K562 (cell line): ENCODE data around the gene STEEP1. TPM values are rescaled to one million over a fixed set of nuclear protein-coding genes. Genes with fewer than 3 reads are reported as not detected.
A peak's percentile ranks its signal among the peaks of the same experiment; 100 is the strongest.

Experiments used
- CHD2 ChIP-seq: IDR thresholded peaks from 2 replicates; pipeline ENCODE4 v1.6.1; 2011; ENCODE audit warnings: low read depth, low read length
- EGR1 ChIP-seq: fragments of 450-650 bp; conservative IDR thresholded peaks from 2 replicates; pipeline ENCODE4 v1.6.1; 2017; ENCODE audit warnings: mild to moderate bottlenecking
- ETS1 ChIP-seq: conservative IDR thresholded peaks from 2 replicates; pipeline ENCODE4 v1.6.1; 2011; ENCODE audit warnings: low read depth, mild to moderate bottlenecking, low read length; ENCODE audit not compliant: control insufficient read depth
- GTF2E2 ChIP-seq: fragments of 200-800 bp; sonication (Bioruptor generic); IDR thresholded peaks from 2 replicates; pipeline ENCODE4 v1.6.1; 2016; ENCODE audit warnings: missing genetic modification characterization, missing compliant biosample characterization
- KDM1A ChIP-seq, 2 experiments: fragments of 450-650 bp; IDR thresholded peaks; 2 replicates each; pipeline ENCODE4 v1.6.1; 2016; ENCODE audit warnings: mild to moderate bottlenecking in 2 of 2
- NR2C1 ChIP-seq, 2 experiments: fragments of 450-650 bp; IDR thresholded peaks; 2 replicates each; pipeline ENCODE4 v1.6.1; 2017; ENCODE audit warnings: mild to moderate bottlenecking in 2 of 2, antibody characterized with exemption in 1 of 2, inconsistent platforms in 1 of 2, missing compliant biosample characterization in 1 of 2, missing genetic modification characterization in 1 of 2
- OTX1 ChIP-seq: fragments of 450-650 bp; formaldehyde crosslinking; IDR thresholded peaks from 2 replicates; pipeline ENCODE4 v1.4.0; 2022; ENCODE audit warnings: mild to moderate bottlenecking
- PHF21A ChIP-seq: fragments of 450-650 bp; IDR thresholded peaks from 2 replicates; pipeline ENCODE4 v1.6.1; 2017; ENCODE audit warnings: low read depth, borderline replicate concordance
- SMARCE1 ChIP-seq: fragments of 450-650 bp; IDR thresholded peaks from 2 replicates; pipeline ENCODE4 v1.7.1; 2016; ENCODE audit warnings: mild to moderate bottlenecking
- SNIP1 ChIP-seq: fragments of 450-650 bp; IDR thresholded peaks from 2 replicates; pipeline ENCODE4 v1.7.1; 2017; ENCODE audit warnings: low read depth, mild to moderate bottlenecking
- TCFL5 ChIP-seq: fragments of 250-450 bp; sonication (Bioruptor Pico); conservative IDR thresholded peaks from 2 replicates; pipeline ENCODE4 v1.6.1; 2021; ENCODE audit warnings: mild to moderate bottlenecking, moderate library complexity, matching md5 sums
- VEZF1 ChIP-seq: fragments of 200-800 bp; sonication (Bioruptor generic); IDR thresholded peaks from 2 replicates; pipeline ENCODE4 v1.6.1; 2017; ENCODE audit warnings: missing genetic modification characterization, missing compliant biosample characterization
- XRCC3 ChIP-seq: fragments of 450-650 bp; IDR thresholded peaks from 2 replicates; pipeline ENCODE4 v1.6.1; 2017; ENCODE audit warnings: mild to moderate bottlenecking, moderate library complexity
- ZNF41 ChIP-seq: fragments of 250-450 bp; sonication (Bioruptor Pico); conservative IDR thresholded peaks from 2 replicates; pipeline ENCODE4 v1.4.0; 2020; ENCODE audit warnings: mild to moderate bottlenecking
- polyA plus RNA-seq, 8 experiments: library from polyadenylated mRNA; depleted of rRNA in 4 of 8; stranded (reverse) in 5 of 8; unstranded in 3 of 8; fragments of >200 nt; fragmentation: Nextera tagmentation in 2 of 8; fragmentation: Illumina TruSeq in 1 of 8; extraction: Ambion mirVana in 2 of 8; extraction: Trizol in 1 of 8; gene quantifications; 2 replicates each; pipeline versions ENCODE4 v1.2.1 to v1.2.3, GENCODE V29; 2011 to 2014; ENCODE audit warnings: inconsistent platforms in 1 of 8, missing spikeins in 1 of 8
- total RNA-seq, 7 experiments: library from RNA; depleted of rRNA in 6 of 7; stranded (reverse); fragments of >200 nt in 6 of 7; fragmentation: Illumina TruSeq in 2 of 7; extraction: Trizol in 2 of 7; gene quantifications; 2 replicates each; pipeline versions ENCODE4 v1.2.1 to v1.2.3, GENCODE V29; 2011 to 2021; ENCODE audit warnings: low replicate concordance in 1 of 7

The STEEP1 gene
- total and polyA plus RNA-seq, 9 of the 15 experiments (the other 6 are each of a cell fraction or from before 2014, with no cell fraction given) = 15.0 to 73.7 (median 40.3) TPM

- TF ChIP-seq ETS1 = no peak
- peak; percentile 25; the same call in 1 of the 2 replicates for TF ChIP-seq OTX1
- no peak for TF ChIP-seq NR2C1 (IDR thresholded peaks at IDR 0.05)
- TF ChIP-seq NR2C1 (tag; IDR thresholded peaks at IDR 0.05) = no peak
- TF ChIP-seq KDM1A (IDR thresholded peaks at IDR 0.05) = peak; percentile 82 to 88
- no peak for TF ChIP-seq ZNF41 (CRISPR knock-in tag)
- peak; percentile 19; the same call in 1 of the 2 replicates for TF ChIP-seq VEZF1 (CRISPR knock-in tag)
- no peak for TF ChIP-seq XRCC3
- peak; percentile 55; the same call in 1 of the 2 replicates for TF ChIP-seq PHF21A
- no peak for TF ChIP-seq CHD2
- peak; percentile 67 for TF ChIP-seq EGR1
- TF ChIP-seq SMARCE1 = peak; percentile 29; the same call in 1 of the 2 replicates
- TF ChIP-seq GTF2E2 (tag) = peak; percentile 63; the same call in 1 of the 2 replicates
- peak; percentile 50; the same call in 1 of the 2 replicates for TF ChIP-seq SNIP1
- no peak for TF ChIP-seq TCFL5 (CRISPR knock-in tag)
These were observed 8.7 kb upstream of the STEEP1 start (continued) for GRCh38 chrX:119573840-119574393.
